GM12878 (cell line): ENCODE results near the gene JCHAIN. TPM values are rescaled to one million over a fixed set of nuclear protein-coding genes. Genes with fewer than 3 reads are reported as not detected.

ENCODE experiments used
- ATAC-seq: fragments of 200-7000 bp; cut with Tn5 transposase; 3 replicates; pipeline ENCODE4 v1.9.1; 2020; ENCODE audit warnings: mild to moderate bottlenecking, moderate library complexity
- BruUV-seq: library from RNA; stranded (reverse); fragments of 400-500 nt; replicated peaks from 2 replicates; lab custom pipeline; 2021; lab: Mats Ljungman, UMichigan
- CTCF ChIA-PET: fragments of 300-600 bp; sonication (Branson Sonifier 250); formaldehyde crosslinking; extraction: SDS; loops from one replicate; lab custom pipeline; 2021; ENCODE audit warnings: inconsistent platforms; lab: Yijun Ruan, JAX
- POLR2A ChIA-PET: fragments of 350-600 bp; formaldehyde crosslinking; extraction: SDS; loops from one replicate; lab custom pipeline; 2021; ENCODE audit warnings: inconsistent platforms; lab: Charles Lee
- RAD21 ChIA-PET: fragments of 300-600 bp; sonication (Branson Sonifier 250); formaldehyde crosslinking; loops from one replicate; lab custom pipeline; 2023; ENCODE audit warnings: antibody characterized with exemption; ENCODE audit not compliant: unreplicated experiment; lab: Charles Lee
- SMC1A ChIA-PET: fragments of 300-600 bp; sonication (Branson Sonifier 250); formaldehyde crosslinking; loops from one replicate; lab custom pipeline; 2023; ENCODE audit not compliant: unreplicated experiment, uncharacterized antibody; lab: Charles Lee
- DNase-seq: peaks from one replicate; pipeline ENCODE4 v3.0.0-alpha.2; 2011; ENCODE audit warnings: low read depth, low spot score
- FAIRE-seq: peaks from 3 replicates; lab custom pipeline; 2011; peaks lifted over from hg19 to GRCh38; lab: Jason Lieb, UNC
- H2AFZ ChIP-seq: 2 replicates; pipeline ENCODE4 v1.6.0; 2011; ENCODE audit warnings: low read depth, low read length, control low read depth; ENCODE audit not compliant: control insufficient read depth
- H3K27ac ChIP-seq: 2 replicates; pipeline ENCODE4 v1.5.1; 2011; ENCODE audit warnings: control low read depth; ENCODE audit not compliant: control insufficient read depth, insufficient read depth
- H3K27me3 ChIP-seq, 2 experiments: replicated peaks in 1 of 2; 2 replicates each; pipeline versions ENCODE4 v1.6.0 to v1.6.1; 2011; ENCODE audit warnings: low read length in 1 of 2; ENCODE audit not compliant: control insufficient read depth in 2 of 2, insufficient read depth in 2 of 2
- H3K36me3 ChIP-seq, 2 experiments: 2 replicates each; pipeline ENCODE4 v1.5.1; 2011; ENCODE audit warnings: low read length in 1 of 2; ENCODE audit not compliant: control insufficient read depth in 2 of 2, insufficient read depth in 2 of 2
- H3K4me1 ChIP-seq: 2 replicates; pipeline ENCODE4 v1.6.1; 2011; ENCODE audit warnings: mild to moderate bottlenecking, low read length, moderate library complexity, mixed read lengths; ENCODE audit not compliant: control insufficient read depth, insufficient read depth
- H3K4me2 ChIP-seq: 2 replicates; pipeline ENCODE4 v1.6.0; 2011; ENCODE audit warnings: control low read depth; ENCODE audit not compliant: control insufficient read depth, insufficient read depth
- H3K4me3 ChIP-seq: fragments of 200-600 bp; sonication (generic); 2 replicates; pipeline ENCODE4 v1.5.1; 2016
- H3K79me2 ChIP-seq: 2 replicates; pipeline ENCODE4 v1.6.0; 2011; ENCODE audit warnings: low read length; ENCODE audit not compliant: control insufficient read depth, insufficient read depth
- H3K9ac ChIP-seq: 2 replicates; pipeline ENCODE4 v1.8.0; 2011; ENCODE audit warnings: low read length, control low read depth, mixed read lengths; ENCODE audit not compliant: control insufficient read depth, insufficient read depth
- H3K9me3 ChIP-seq: replicated peaks from 3 replicates; pipeline ENCODE4 v1.5.1; 2011; ENCODE audit warnings: mild to moderate bottlenecking, low read length; ENCODE audit not compliant: control insufficient read depth, insufficient read depth
- H4K20me1 ChIP-seq: 2 replicates; pipeline ENCODE4 v1.6.0; 2011; ENCODE audit not compliant: control insufficient read depth, insufficient read depth
- ASH2L ChIP-seq: fragments of 300-600, 200-600 bp; sonication (generic); IDR thresholded peaks from 2 replicates; pipeline ENCODE4 v1.6.1; 2017; ENCODE audit warnings: low read depth, mild to moderate bottlenecking, borderline replicate concordance
- ELK1 ChIP-seq: IDR thresholded peaks from 2 replicates; pipeline ENCODE4 v1.6.1; 2012; ENCODE audit warnings: low read depth, low read length, improper control_type of control experiment
- GABPA ChIP-seq: IDR thresholded peaks from 2 replicates; pipeline ENCODE4 v1.6.1; 2014; ENCODE audit warnings: antibody characterized with exemption, low read depth, mild to moderate bottlenecking, inconsistent platforms
- IRF4 ChIP-seq: IDR thresholded peaks from 2 replicates; pipeline ENCODE4 v1.6.1; 2011; ENCODE audit warnings: low read depth, low read length
- MLLT1 ChIP-seq: fragments of 450-650 bp; IDR thresholded peaks from 2 replicates; pipeline ENCODE4 v1.6.1; 2016; ENCODE audit warnings: mild to moderate bottlenecking
- RFX5 ChIP-seq: IDR thresholded peaks from 2 replicates; pipeline ENCODE4 v1.6.1; 2011; ENCODE audit warnings: low read depth, low read length, improper control_type of control experiment
- SPI1 ChIP-seq: IDR thresholded peaks from 2 replicates; pipeline ENCODE4 v1.6.1; 2011; ENCODE audit warnings: low read depth, mild to moderate bottlenecking, low read length, moderate library complexity, borderline replicate concordance; ENCODE audit not compliant: insufficient read depth
- SUZ12 ChIP-seq: fragments of 200-600 bp; sonication (generic); IDR thresholded peaks from one replicate; pipeline ENCODE4 v1.6.1; 2018; ENCODE audit warnings: antibody characterized with exemption, mild to moderate bottlenecking; ENCODE audit not compliant: unreplicated experiment
- ZNF217 ChIP-seq: fragments of 450-650 bp; IDR thresholded peaks from 2 replicates; pipeline ENCODE4 v1.6.1; 2017; ENCODE audit warnings: antibody characterized with exemption, mild to moderate bottlenecking
- ZNF274 ChIP-seq: IDR thresholded peaks from one replicate; pipeline ENCODE4 v1.8.0; 2011; ENCODE audit not compliant: insufficient read length, insufficient read depth
- WGBS: methylation state at CpG from one replicate; pipeline ENCODE4 v1.1.6; 2016; ENCODE audit warnings: low lambda C conversion rate; ENCODE audit not compliant: insufficient replicate concordance, insufficient coverage; ENCODE audit errors: missing lambda C conversion rate; 5-methylcytosine and 5-hydroxymethylcytosine counted together
- in situ Hi-C: fragments of 300-500 bp; cut with MboI; formaldehyde crosslinking; loops from 9 replicates; pipeline ENCODE4 v1.14.3; 2018; ENCODE audit warnings: mixed read lengths
- intact Hi-C: fragments of 100-400 bp; cut with micrococcal nuclease; formaldehyde crosslinking; loops from one replicate; pipeline ENCODE4 v1.14.2; 2022; ENCODE audit not compliant: unreplicated experiment
- polyA plus RNA-seq, 11 experiments: library from polyadenylated mRNA; depleted of rRNA in 4 of 11; unstranded in 6 of 11; stranded (reverse) in 5 of 11; fragments of >200 nt; fragmentation: Nextera tagmentation in 4 of 11; fragmentation: Illumina TruSeq in 1 of 11; extraction: Ambion mirVana in 4 of 11; extraction: Trizol in 1 of 11; gene quantifications; 1 replicate in 1 of 11; 2 replicates in 10 of 11; pipeline versions ENCODE4 v1.2.1 to v1.2.3, GENCODE V29; 2011 to 2016; ENCODE audit warnings: inconsistent platforms in 2 of 11, missing spikeins in 2 of 11, low read depth in 1 of 11
- total RNA-seq, 4 experiments: library from RNA; depleted of rRNA in 3 of 4; stranded (reverse); fragments of >200 nt in 3 of 4; fragmentation: Illumina TruSeq in 1 of 4; extraction: Trizol in 1 of 4; gene quantifications; 2 replicates each; pipeline versions ENCODE4 v1.2.1 to v1.2.3, GENCODE V29; 2013 to 2021

JCHAIN gene
- total and polyA plus RNA-seq, 10 of the 15 experiments (the other 5 are each of a cell fraction or from before 2014, with no cell fraction given) = 188 to 1,045 (median 486) TPM

GRCh38 chr4:70674191-70674590 lies 7.9 kb upstream of the JCHAIN start (continued):
- no peak for TF ChIP-seq GABPA

GRCh38 chr4:70671091-70671490 lies 4.8 kb upstream of the JCHAIN start:
- intact Hi-C loops = no loop called here

More at GRCh38 chr4:70671091-70671490, 4.8 kb upstream of the JCHAIN start:
- H3K4me3 ChIP-seq = no peak overlapping the region
- ChIA-PET CTCF (interaction anchor here (0.5 to 2.2 kb wide), 4 partner anchors 11 to 245 kb away, joined by 3 to 6 read pairs (median 3); no protein-coding TSS in a partner anchor), RAD21 (interaction anchor here (0.8 to 1.5 kb wide), 2 partner anchors 12 to 14 kb away, joined by 3 read pairs; no protein-coding TSS in a partner anchor), SMC1A (interaction anchor here (0.9 to 13.0 kb wide), 7 partner anchors 8 to 132 kb away, joined by 3 to 170 read pairs (median 4); no protein-coding TSS in a partner anchor), POLR2A (interaction anchor here (1.0 kb wide), 1 partner anchor 9 kb away, joined by 4 read pairs; no protein-coding TSS in a partner anchor)
- FAIRE-seq = no peak
- no peaks in the 10 kb centered on the region for H4K20me1 ChIP-seq
- H3K27me3 ChIP-seq = no peaks in the 10 kb centered on the region
- in situ Hi-C loops = no loop called here
- no peak overlapping the region for H2AFZ ChIP-seq
- no peak for ATAC-seq
- H3K36me3 ChIP-seq = no peaks in the 10 kb centered on the region
- no TSS peak for BruUV-seq
- H3K79me2 ChIP-seq = 0 out of 2 replicates have a peak, but pooled peaks cover under 1% of the 10 kb centered on the region
- peaks cover 15% of the 10 kb centered on the region for H3K4me1 ChIP-seq
- no peak overlapping the region for H3K9ac ChIP-seq
- TF ChIP-seq SPI1 (no peak), ASH2L (no peak), ZNF274 (no peak), RFX5 (no peak), ELK1 (no peak), SUZ12 (no peak), MLLT1 (no peak), ZNF217 (no peak), IRF4 (no peak)
- DNase-seq = no peak
- H3K4me2 ChIP-seq = no peak overlapping the region
- WGBS = 96% methylated on average over 2 of the region's 2 CpGs
- H3K9me3 ChIP-seq = no peaks in the 10 kb centered on the region
- H3K27ac ChIP-seq = no peak overlapping the region
